Progenitor cell of endocrine pancreas (in vitro differentiated cells): Measurements from ENCODE around the gene ARL8B. TPM values are rescaled to one million over a fixed set of nuclear protein-coding genes. Genes with fewer than 3 reads are reported as not detected.

ENCODE experiments used
- DNase-seq: peaks from one replicate; pipeline ENCODE4 v3.0.0; 2021; ENCODE audit warnings: low spot score; ENCODE audit not compliant: unreplicated experiment
- H3K27ac Mint-ChIP-seq: 2 replicates; pipeline ENCODE4 v1.8.0; 2021; ENCODE audit warnings: mild to moderate bottlenecking, moderate library complexity, mixed read lengths
- H3K27me3 Mint-ChIP-seq: 2 replicates; pipeline ENCODE4 v1.8.0; 2021; ENCODE audit warnings: mixed read lengths
- H3K36me3 Mint-ChIP-seq: 2 replicates; pipeline ENCODE4 v1.8.0; 2022; ENCODE audit warnings: mixed read lengths; ENCODE audit not compliant: insufficient read depth
- H3K4me1 Mint-ChIP-seq: 2 replicates; pipeline ENCODE4 v1.8.0; 2021; ENCODE audit warnings: low read depth, mixed read lengths
- H3K4me3 Mint-ChIP-seq: 2 replicates; pipeline ENCODE4 v1.8.0; 2021; ENCODE audit warnings: low read depth, mild to moderate bottlenecking, moderate library complexity, mixed read lengths
- H3K9me3 Mint-ChIP-seq: 2 replicates; pipeline ENCODE4 v1.8.0; 2021; ENCODE audit warnings: low read depth, mixed read lengths
- CTCF ChIP-seq: fragments of 200-600 bp; sonication (generic); IDR thresholded peaks from one replicate; pipeline ENCODE4 v1.5.0; 2021; ENCODE audit warnings: antibody characterized with exemption, mild to moderate bottlenecking; ENCODE audit not compliant: unreplicated experiment
- total RNA-seq: library from RNA; stranded (reverse); gene quantifications from 2 replicates; pipeline ENCODE4 v1.2.1, GENCODE V29; 2021

Gene ARL8B
- total RNA-seq, 1 donor from 2014 or later = 37.7 TPM

- Mint-ChIP-seq H3K4me3 (no peak overlapping the region), H3K27ac (no peak overlapping the region), H3K36me3 (no peaks in the 10 kb centered on the region), H3K4me1 (peaks cover 11% of the 10 kb centered on the region), H3K27me3 (peaks cover 10% of the 10 kb centered on the region), H3K9me3 (no peaks in the 10 kb centered on the region)
- TF ChIP-seq CTCF = no peak
- DNase-seq = no peak
Measured at GRCh38 chr3:5082789-5083115, 39.3 kb upstream of the ARL8B start.

- peaks cover 11% of the 10 kb centered on the region for H3K4me1 Mint-ChIP-seq
- no peaks in the 10 kb centered on the region for H3K9me3 Mint-ChIP-seq
- DNase-seq = no peak
- no peak for TF ChIP-seq CTCF
- no peaks in the 10 kb centered on the region for H3K36me3 Mint-ChIP-seq
- H3K27ac Mint-ChIP-seq = no peak overlapping the region
- no peak overlapping the region for H3K4me3 Mint-ChIP-seq
- H3K27me3 Mint-ChIP-seq = peaks cover 10% of the 10 kb centered on the region
Measured at GRCh38 chr3:5084224-5084623, 37.9 kb upstream of the ARL8B start.

- H3K27ac Mint-ChIP-seq = no peak overlapping the region
- no peaks in the 10 kb centered on the region for H3K36me3 Mint-ChIP-seq
- H3K4me1 Mint-ChIP-seq = peaks cover 12% of the 10 kb centered on the region
- H3K9me3 Mint-ChIP-seq = no peaks in the 10 kb centered on the region
- TF ChIP-seq CTCF = no peak
- no peak overlapping the region for H3K4me3 Mint-ChIP-seq
- peaks cover 2% of the 10 kb centered on the region for H3K27me3 Mint-ChIP-seq
- no peak for DNase-seq
Measured at GRCh38 chr3:5086708-5087107, 35.4 kb upstream of the ARL8B start.

GRCh38 chr3:5087209-5087608 lies 34.9 kb upstream of the ARL8B start:
- peaks cover 7% of the 10 kb centered on the region for H3K4me1 Mint-ChIP-seq
- no peaks in the 10 kb centered on the region for H3K9me3 Mint-ChIP-seq
- no peak for TF ChIP-seq CTCF

DNA sequence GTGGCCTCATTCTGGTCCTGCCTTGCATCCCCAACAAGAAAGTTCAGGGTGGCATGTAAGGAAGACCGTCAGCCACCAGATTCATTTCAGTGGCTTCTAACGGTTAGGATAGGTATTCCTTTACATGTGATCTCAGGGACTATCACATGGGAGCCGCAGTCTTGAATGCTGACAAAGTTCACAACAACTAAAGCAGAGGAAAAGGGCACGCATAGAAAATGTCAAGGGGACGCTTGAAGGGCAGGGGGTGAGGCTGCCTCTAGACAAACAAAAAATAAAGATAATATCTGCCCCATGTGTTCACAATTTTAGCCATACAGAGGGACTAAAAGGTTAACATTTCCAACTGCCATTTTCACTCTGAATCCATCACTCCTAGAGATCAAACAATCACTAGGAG lies 31.9 kb upstream of the ARL8B start:
- no peak for TF ChIP-seq CTCF
- Mint-ChIP-seq H3K4me1 (peaks cover 3% of the 10 kb centered on the region), H3K27ac (no peak overlapping the region), H3K36me3 (no peaks in the 10 kb centered on the region), H3K27me3 (peaks cover 9% of the 10 kb centered on the region), H3K9me3 (no peaks in the 10 kb centered on the region), H3K4me3 (no peak overlapping the region)
- DNase-seq = no peak

More at GRCh38 chr3:5087209-5087608, 34.9 kb upstream of the ARL8B start:
- H3K27ac Mint-ChIP-seq = no peak overlapping the region
- H3K36me3 Mint-ChIP-seq = no peaks in the 10 kb centered on the region
- no peak overlapping the region for H3K4me3 Mint-ChIP-seq
- no peak for DNase-seq
- peaks cover 2% of the 10 kb centered on the region for H3K27me3 Mint-ChIP-seq
